ENCODE measurements around the gene TEX19. TPM values are rescaled to one million over a fixed set of nuclear protein-coding genes. Genes with fewer than 3 reads are reported as not detected.
A peak's percentile ranks its signal among the peaks of the same experiment; 100 is the strongest.

The TEX19 gene
- total RNA-seq, 1 experiment from 2014 or later, result not detected

- CTCF ChIA-PET, result no interaction called here
- TF ChIP-seq CTCF (IDR thresholded peaks at IDR 0.05; ENCODE audit: unreplicated experiment), result no peak
- peaks cover 6% of the 10 kb centered on the region for H3K4me1 Mint-ChIP-seq (ENCODE audit: low read depth, unreplicated experiment)
- H3K36me3 Mint-ChIP-seq (ENCODE audit: insufficient read depth, unreplicated experiment), result peaks cover 5% of the 10 kb centered on the region
- intact Hi-C loops (cut with micrococcal nuclease; ENCODE audit: unreplicated experiment), result loop anchor here (5.0 kb wide), 2 partner anchors 61 to 201 kb away; no protein-coding TSS in a partner anchor
- BruUV-seq (replicated peaks), result no TSS peak
- no peak overlapping the region for H3K27ac Mint-ChIP-seq (ENCODE audit: unreplicated experiment)
- no peaks in the 10 kb centered on the region for H3K9me3 Mint-ChIP-seq (ENCODE audit: low read depth, unreplicated experiment)
- H3K4me3 Mint-ChIP-seq (ENCODE audit: low read depth, unreplicated experiment), result no peak overlapping the region
- no peak for DNase-seq
- peaks cover 18% of the 10 kb centered on the region for H3K27me3 Mint-ChIP-seq (ENCODE audit: unreplicated experiment)
Observed at GRCh38 chr17:82351254-82351712, 7.8 kb upstream of the TEX19 start.

GRCh38 chr17:82351713-82352488 is 7.1 kb upstream of the TEX19 start:
- CTCF ChIA-PET, result interaction anchor here (0.7 kb wide), 1 partner anchor 1822 kb away, joined by 3 read pairs; no protein-coding TSS in a partner anchor
- Mint-ChIP-seq H3K27me3 (ENCODE audit: unreplicated experiment) (peaks cover 18% of the 10 kb centered on the region), H3K4me1 (ENCODE audit: low read depth, unreplicated experiment) (no peaks in the 10 kb centered on the region), H3K9me3 (ENCODE audit: low read depth, unreplicated experiment) (no peaks in the 10 kb centered on the region), H3K27ac (ENCODE audit: unreplicated experiment) (no peak overlapping the region), H3K4me3 (ENCODE audit: low read depth, unreplicated experiment) (no peak overlapping the region), H3K36me3 (ENCODE audit: insufficient read depth, unreplicated experiment) (no peaks in the 10 kb centered on the region)
- peak; percentile 88 for DNase-seq
- intact Hi-C loops (cut with micrococcal nuclease; ENCODE audit: unreplicated experiment), result loop anchor here (5.0 kb wide), 2 partner anchors 60 to 200 kb away; no protein-coding TSS in a partner anchor
- no TSS peak for BruUV-seq (replicated peaks)
- TF ChIP-seq CTCF (IDR thresholded peaks at IDR 0.05; ENCODE audit: unreplicated experiment), result peak; percentile 94

GRCh38 chr17:82353484-82353883 is 5.6 kb upstream of the TEX19 start:
- Mint-ChIP-seq H3K9me3 (ENCODE audit: low read depth, unreplicated experiment) (no peaks in the 10 kb centered on the region), H3K27ac (ENCODE audit: unreplicated experiment) (no peak overlapping the region), H3K4me1 (ENCODE audit: low read depth, unreplicated experiment) (peaks cover 5% of the 10 kb centered on the region), H3K36me3 (ENCODE audit: insufficient read depth, unreplicated experiment) (no peaks in the 10 kb centered on the region), H3K27me3 (ENCODE audit: unreplicated experiment) (peaks cover 20% of the 10 kb centered on the region), H3K4me3 (ENCODE audit: low read depth, unreplicated experiment) (no peak overlapping the region)
- TF ChIP-seq CTCF (IDR thresholded peaks at IDR 0.05; ENCODE audit: unreplicated experiment), result no peak
- no peak for DNase-seq
- no TSS peak for BruUV-seq (replicated peaks)
- intact Hi-C loops (cut with micrococcal nuclease; ENCODE audit: unreplicated experiment), result loop anchor here (5.0 kb wide), 2 partner anchors 59 to 199 kb away; no protein-coding TSS in a partner anchor
- CTCF ChIA-PET, result interaction anchor here (0.7 kb wide), 1 partner anchor 57 kb away, joined by 11 read pairs; no protein-coding TSS in a partner anchor

GRCh38 chr17:82354804-82355308 is 4.2 kb upstream of the TEX19 start:
- CTCF ChIA-PET, result no interaction called here
- no peak for DNase-seq
- peaks cover 9% of the 10 kb centered on the region for H3K4me1 Mint-ChIP-seq (ENCODE audit: low read depth, unreplicated experiment)

More at GRCh38 chr17:82354804-82355308, 4.2 kb upstream of the TEX19 start:
- no peaks in the 10 kb centered on the region for H3K36me3 Mint-ChIP-seq (ENCODE audit: insufficient read depth, unreplicated experiment)
- no TSS peak for BruUV-seq (replicated peaks)
- peaks cover 15% of the 10 kb centered on the region for H3K27me3 Mint-ChIP-seq (ENCODE audit: unreplicated experiment)
- no peaks in the 10 kb centered on the region for H3K9me3 Mint-ChIP-seq (ENCODE audit: low read depth, unreplicated experiment)
- H3K4me3 Mint-ChIP-seq (ENCODE audit: low read depth, unreplicated experiment), result no peak overlapping the region
- no peak for TF ChIP-seq CTCF (IDR thresholded peaks at IDR 0.05; ENCODE audit: unreplicated experiment)
- intact Hi-C loops (cut with micrococcal nuclease; ENCODE audit: unreplicated experiment), result loop anchor here (5.0 kb wide), 2 partner anchors 57 to 197 kb away; no protein-coding TSS in a partner anchor
- no peak overlapping the region for H3K27ac Mint-ChIP-seq (ENCODE audit: unreplicated experiment)

All from Calu3 (cell line).